ENCODE results near the gene ASTN2.

The ASTN2 gene

GRCh38 chr9:116394894-116395698, 1019.8 kb downstream of the ASTN2 start:
- Histone ChIP-seq H2AFZ (ENCODE audit: low read depth, low read length) (no peak overlapping the region), H3K27ac (ENCODE audit: low read length) (no peak overlapping the region)

GRCh38 chr9:116394070-116394469, 1020.8 kb downstream of the ASTN2 start:
- Histone ChIP-seq H3K27ac (ENCODE audit: low read length) (no peak overlapping the region), H3K79me2 (ENCODE audit: insufficient read depth, low read length) (no peaks in the 10 kb centered on the region), H2AFZ (ENCODE audit: low read depth, low read length) (no peak overlapping the region), H3K9me3 (ENCODE audit: insufficient read depth, low read length, severe bottlenecking) (no peaks in the 10 kb centered on the region), H3K4me3 (ENCODE audit: low read depth in 1 of 2, low read length in 2 of 2) (no peak overlapping the region), H3K4me1 (ENCODE audit: insufficient read depth, low read length) (no peaks in the 10 kb centered on the region), H3K27me3 (ENCODE audit: insufficient read depth, low read length, poor library complexity) (no peaks in the 10 kb centered on the region), H3K36me3 (ENCODE audit: insufficient read depth, low read length) (no peaks in the 10 kb centered on the region), H4K20me1 (ENCODE audit: insufficient read depth, low read length) (no peaks in the 10 kb centered on the region), H3K4me2 (ENCODE audit: insufficient read depth, low read length) (no peak overlapping the region), H3K9ac (ENCODE audit: low read depth, low read length) (no peak overlapping the region)
- ATAC-seq (ENCODE audit: insufficient read depth, low read depth) (no peak), DNase-seq (no peak)
- TF ChIP-seq CTCF (IDR thresholded peaks at IDR 0.05; ENCODE audit: borderline replicate concordance, extremely low read depth, low read length, poor library complexity, severe bottlenecking) (no peak), EZH2 (IDR thresholded peaks at IDR 0.05; ENCODE audit: borderline replicate concordance, low read depth, low read length, severe bottlenecking) (no peak)

More at GRCh38 chr9:116394894-116395698, 1019.8 kb downstream of the ASTN2 start:
- no peak overlapping the region for H3K4me3 ChIP-seq (ENCODE audit: low read depth in 1 of 2, low read length in 2 of 2)
- H3K79me2 ChIP-seq (ENCODE audit: insufficient read depth, low read length) = no peaks in the 10 kb centered on the region
- DNase-seq = no peak
- H3K4me1 ChIP-seq (ENCODE audit: insufficient read depth, low read length) = no peaks in the 10 kb centered on the region
- no peaks in the 10 kb centered on the region for H3K9me3 ChIP-seq (ENCODE audit: insufficient read depth, low read length, severe bottlenecking)
- no peak for TF ChIP-seq EZH2 (IDR thresholded peaks at IDR 0.05; ENCODE audit: borderline replicate concordance, low read depth, low read length, severe bottlenecking)
- no peak for TF ChIP-seq CTCF (IDR thresholded peaks at IDR 0.05; ENCODE audit: borderline replicate concordance, extremely low read depth, low read length, poor library complexity, severe bottlenecking)
- H3K27me3 ChIP-seq (ENCODE audit: insufficient read depth, low read length, poor library complexity) = no peaks in the 10 kb centered on the region
- no peak for ATAC-seq (ENCODE audit: insufficient read depth, low read depth)
- H3K36me3 ChIP-seq (ENCODE audit: insufficient read depth, low read length) = no peaks in the 10 kb centered on the region
- H3K9ac ChIP-seq (ENCODE audit: low read depth, low read length) = no peak overlapping the region
- H4K20me1 ChIP-seq (ENCODE audit: insufficient read depth, low read length) = no peaks in the 10 kb centered on the region
- H3K4me2 ChIP-seq (ENCODE audit: insufficient read depth, low read length) = no peak overlapping the region

GRCh38 chr9:116393198-116393597, 1021.7 kb downstream of the ASTN2 start:
- Histone ChIP-seq H3K4me2 (ENCODE audit: insufficient read depth, low read length) (no peak overlapping the region), H3K79me2 (ENCODE audit: insufficient read depth, low read length) (no peaks in the 10 kb centered on the region), H3K36me3 (ENCODE audit: insufficient read depth, low read length) (no peaks in the 10 kb centered on the region), H3K27me3 (ENCODE audit: insufficient read depth, low read length, poor library complexity) (no peaks in the 10 kb centered on the region), H4K20me1 (ENCODE audit: insufficient read depth, low read length) (no peaks in the 10 kb centered on the region), H3K9ac (ENCODE audit: low read depth, low read length) (no peak overlapping the region), H2AFZ (ENCODE audit: low read depth, low read length) (no peak overlapping the region), H3K27ac (ENCODE audit: low read length) (no peak overlapping the region), H3K9me3 (ENCODE audit: insufficient read depth, low read length, severe bottlenecking) (no peaks in the 10 kb centered on the region), H3K4me1 (ENCODE audit: insufficient read depth, low read length) (no peaks in the 10 kb centered on the region), H3K4me3 (ENCODE audit: low read depth in 1 of 2, low read length in 2 of 2) (no peak overlapping the region)
- TF ChIP-seq CTCF (IDR thresholded peaks at IDR 0.05; ENCODE audit: borderline replicate concordance, extremely low read depth, low read length, poor library complexity, severe bottlenecking) (no peak), EZH2 (IDR thresholded peaks at IDR 0.05; ENCODE audit: borderline replicate concordance, low read depth, low read length, severe bottlenecking) (no peak)
- no peak for ATAC-seq (ENCODE audit: insufficient read depth, low read depth)
- no peak for DNase-seq

Data from DND-41 (cell line).